Skeletal muscle tissue (tissue), 4 donors: Measurements from ENCODE around the gene ZNF581. TPM values are rescaled to one million over a fixed set of nuclear protein-coding genes. Genes with fewer than 3 reads are reported as not detected.

Experiments used
- H3K27ac ChIP-seq: one replicate; pipeline ENCODE4 v1.7.0; 2013; ENCODE audit warnings: mild to moderate bottlenecking, low read depth, low read length, inconsistent platforms
- H3K27me3 ChIP-seq, 3 donors: one replicate each; pipeline ENCODE4 v1.7.0; 2013; ENCODE audit warnings: low read length in 3 of 3; ENCODE audit not compliant: control insufficient read depth in 3 of 3, insufficient read depth in 3 of 3
- H3K36me3 ChIP-seq, 3 donors: one replicate each; pipeline ENCODE4 v1.7.0; 2013; ENCODE audit warnings: low read length in 3 of 3; ENCODE audit not compliant: control insufficient read depth in 3 of 3, insufficient read depth in 3 of 3
- H3K4me1 ChIP-seq, 3 donors: one replicate each; pipeline ENCODE4 v1.7.0; 2013; ENCODE audit warnings: low read length in 3 of 3, mild to moderate bottlenecking in 3 of 3; ENCODE audit not compliant: control insufficient read depth in 3 of 3, insufficient read depth in 3 of 3
- H3K4me3 ChIP-seq, 3 donors: one replicate each; pipeline ENCODE4 v1.7.0; 2013; ENCODE audit warnings: low read length in 3 of 3
- H3K9ac ChIP-seq, 3 donors: one replicate each; pipeline ENCODE4 v1.7.0; 2013; ENCODE audit warnings: low read length in 3 of 3, mild to moderate bottlenecking in 3 of 3, moderate library complexity in 2 of 3, low read depth in 1 of 3
- H3K9me3 ChIP-seq, 3 donors: one replicate each; pipeline ENCODE4 v1.7.0; 2013; ENCODE audit warnings: low read length in 3 of 3; ENCODE audit not compliant: control insufficient read depth in 3 of 3
- total RNA-seq: library from RNA; depleted of rRNA; stranded (reverse); fragments of >200 nt; gene quantifications from one replicate; pipeline ENCODE4 v1.2.3, GENCODE V29; 2014
- donor health status: Osteomylitis.

ZNF581 gene
- total RNA-seq, 1 donor from 2014 or later = 17.2 TPM

GRCh38 chr19:55652311-55653128 is 9.1 kb downstream of the ZNF581 start:
- Histone ChIP-seq H3K4me3 (no peak overlapping the region), H3K4me1 (peaks cover 35 to 37% (median 35%) of the 10 kb centered on the region in 3 donors), H3K36me3 (peaks cover 0 to 6% (median 4%) of the 10 kb centered on the region in 3 donors), H3K27me3 (no peaks in the 10 kb centered on the region), H3K9me3 (no peaks in the 10 kb centered on the region), H3K9ac (no peak overlapping the region), H3K27ac (no peak overlapping the region)

- Histone ChIP-seq H3K4me3 (peak overlapping the region; percentile 87 to 98 (median 95)), H3K4me1 (peaks cover 41 to 42% (median 41%) of the 10 kb centered on the region in 3 donors)
Observed at GRCh38 chr19:55653651-55654322, 10.3 kb downstream of the ZNF581 start.

GRCh38 chr19:55654323-55654867 is 10.9 kb downstream of the ZNF581 start:
- H3K27ac ChIP-seq = peak overlapping the region; percentile 99
- H3K4me1 ChIP-seq = peaks cover 35 to 42% (median 39%) of the 10 kb centered on the region in 3 donors
- H3K9me3 ChIP-seq = no peaks in the 10 kb centered on the region
- peak overlapping the region; percentile 90 to 100 (median 96) for H3K9ac ChIP-seq
- H3K27me3 ChIP-seq = no peaks in the 10 kb centered on the region
- H3K4me3 ChIP-seq = peak overlapping the region; percentile 87 to 98 (median 95)
- H3K36me3 ChIP-seq = peaks cover 0 to 6% (median 4%) of the 10 kb centered on the region in 3 donors

More at GRCh38 chr19:55653651-55654322, 10.3 kb downstream of the ZNF581 start:
- Histone ChIP-seq H3K9ac (peak overlapping the region; percentile 90 to 100 (median 96)), H3K27ac (peak overlapping the region; percentile 99), H3K9me3 (no peaks in the 10 kb centered on the region), H3K36me3 (peaks cover 0 to 6% (median 4%) of the 10 kb centered on the region in 3 donors), H3K27me3 (no peaks in the 10 kb centered on the region)

GRCh38 chr19:55654868-55655647 is 11.6 kb downstream of the ZNF581 start, which contains the start of gene U2AF2:
TSS of gene U2AF2 (plus strand) at chr19:55655035. CDS start at chr19:55655105, 70 bp downstream.
- Histone ChIP-seq H3K4me1 (peaks cover 37 to 42% (median 40%) of the 10 kb centered on the region in 3 donors), H3K9me3 (no peaks in the 10 kb centered on the region), H3K27ac (peak within 1 kb of the TSS; percentile 99), H3K27me3 (no peaks in the 10 kb centered on the region), H3K4me3 (peak within 1 kb of the TSS; percentile 87 to 98 (median 95)), H3K36me3 (peaks cover 0 to 10% (median 8%) of the 10 kb centered on the region in 3 donors), H3K9ac (peak within 1 kb of the TSS; percentile 91 to 100 (median 97))

- Histone ChIP-seq H3K9ac (peak overlapping the region; percentile 91 to 97 (median 93)), H3K9me3 (no peaks in the 10 kb centered on the region), H3K36me3 (peaks cover 0 to 13% (median 10%) of the 10 kb centered on the region in 3 donors), H3K27ac (peak overlapping the region; percentile 99), H3K4me1 (peaks cover 37 to 42% (median 40%) of the 10 kb centered on the region in 3 donors), H3K4me3 (peak overlapping the region; percentile 87 to 91 (median 87)), H3K27me3 (no peaks in the 10 kb centered on the region)
Observed at GRCh38 chr19:55655648-55656040, 12.2 kb downstream of the ZNF581 start.

- no peak overlapping the region for H3K27ac ChIP-seq
- no peaks in the 10 kb centered on the region for H3K27me3 ChIP-seq
- H3K36me3 ChIP-seq = peaks cover 4 to 16% (median 15%) of the 10 kb centered on the region in 3 donors
- no peaks in the 10 kb centered on the region for H3K9me3 ChIP-seq
- peak overlapping the region; percentile 87 to 91 (median 87) for H3K4me3 ChIP-seq
- peaks cover 37 to 42% (median 40%) of the 10 kb centered on the region in 3 donors for H3K4me1 ChIP-seq
- H3K9ac ChIP-seq = peak overlapping the region in 2 of 3 donors; percentile 91 to 97
Observed at GRCh38 chr19:55656552-55656951, 13.1 kb downstream of the ZNF581 start.

- peak overlapping the region; percentile 87 to 91 (median 87) for H3K4me3 ChIP-seq
- H3K27me3 ChIP-seq = no peaks in the 10 kb centered on the region
- H3K27ac ChIP-seq = no peak overlapping the region
- H3K9ac ChIP-seq = peak overlapping the region in 2 of 3 donors; percentile 48 to 74
- H3K9me3 ChIP-seq = no peaks in the 10 kb centered on the region
- peaks cover 9 to 22% (median 19%) of the 10 kb centered on the region in 3 donors for H3K36me3 ChIP-seq
- H3K4me1 ChIP-seq = peaks cover 37 to 42% (median 40%) of the 10 kb centered on the region in 3 donors
Observed at GRCh38 chr19:55656988-55657747, 13.7 kb downstream of the ZNF581 start.

GRCh38 chr19:55658846-55659459 is 15.5 kb downstream of the ZNF581 start:
- no peak overlapping the region for H3K4me3 ChIP-seq

More at GRCh38 chr19:55658846-55659459, 15.5 kb downstream of the ZNF581 start:
- Histone ChIP-seq H3K36me3 (peaks cover 25 to 38% (median 35%) of the 10 kb centered on the region in 3 donors), H3K27me3 (no peaks in the 10 kb centered on the region), H3K9ac (peak overlapping the region in 1 of 3 donors; percentile 33), H3K9me3 (no peaks in the 10 kb centered on the region), H3K27ac (no peak overlapping the region), H3K4me1 (peaks cover 37 to 42% (median 40%) of the 10 kb centered on the region in 3 donors)
